ENCODE results near the gene LRRC4B. TPM values are rescaled to one million over a fixed set of nuclear protein-coding genes. Genes with fewer than 3 reads are reported as not detected.

Gene LRRC4B
- total and polyA plus RNA-seq, 2 of the 13 experiments (the other 11 are each of a cell fraction or from before 2014, with no cell fraction given), result not detected

DNA sequence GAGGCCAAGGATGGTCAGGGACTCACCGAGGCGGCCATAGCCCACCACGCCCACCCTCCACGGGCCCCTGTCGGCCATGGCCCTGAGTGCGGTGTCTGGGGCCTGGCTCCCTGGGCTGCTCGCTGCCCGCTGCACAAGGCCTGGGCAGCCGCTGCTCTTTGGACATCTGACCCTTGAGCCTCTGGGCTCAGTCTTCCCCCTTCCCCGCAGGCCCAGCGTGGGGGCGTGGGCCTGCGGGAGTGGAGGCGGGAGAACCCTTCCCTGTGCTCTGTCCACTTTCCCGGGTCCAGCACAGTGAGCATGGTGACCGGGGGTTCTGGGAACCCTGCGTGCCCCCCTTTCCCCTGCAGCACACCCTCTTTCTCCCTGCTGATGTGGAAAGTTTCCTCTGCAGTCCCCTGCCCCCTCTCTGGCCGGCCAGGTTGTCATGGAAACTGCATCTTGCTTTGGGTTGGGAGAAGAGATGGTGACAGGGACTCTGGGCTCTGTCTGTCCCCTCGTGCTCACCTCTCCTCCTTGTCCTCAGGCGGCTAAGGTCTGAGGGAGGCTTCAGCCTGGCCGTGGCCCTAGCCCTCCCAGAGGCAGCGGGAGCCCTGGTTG is 54.4 kb downstream of the LRRC4B start, which contains the start of gene ASPDH (continued):
- TF ChIP-seq MAF1 (CRISPR knock-in tag; IDR thresholded peaks at IDR 0.05; ENCODE audit: borderline replicate concordance) (no peak), TOPORS (CRISPR knock-in tag; IDR thresholded peaks at IDR 0.05) (no peak), PAX8 (CRISPR knock-in tag; IDR thresholded peaks at IDR 0.05; ENCODE audit: borderline replicate concordance) (no peak), NFKB2 (CRISPR knock-in tag; IDR thresholded peaks at IDR 0.05; ENCODE audit: borderline replicate concordance) (no peak), STAG1 (CRISPR knock-in tag; IDR thresholded peaks at IDR 0.05) (no peak), TAF1 (CRISPR knock-in tag; IDR thresholded peaks at IDR 0.05) (0 out of 2 replicates have a peak, but pooled peaks have one; percentile 23), GTF2F1 (IDR thresholded peaks at IDR 0.05; ENCODE audit: low read length) (no peak), ZNF12 (CRISPR knock-in tag; IDR thresholded peaks at IDR 0.05) (no peak), ZNF124 (CRISPR knock-in tag; IDR thresholded peaks at IDR 0.05) (0 out of 2 replicates have a peak, but pooled peaks have one; percentile 44), JARID2 (CRISPR knock-in tag; IDR thresholded peaks at IDR 0.05; ENCODE audit: insufficient replicate concordance) (no peak), MATR3 (CRISPR knock-in tag; IDR thresholded peaks at IDR 0.05) (no peak), ZNF746 (CRISPR knock-in tag; IDR thresholded peaks at IDR 0.05) (no peak), ZBTB7A (CRISPR knock-in tag; IDR thresholded peaks at IDR 0.05) (no peak), DPF2 (CRISPR knock-in tag; IDR thresholded peaks at IDR 0.05; ENCODE audit: borderline replicate concordance, low read depth) (0 out of 2 replicates have a peak, but pooled peaks have one; percentile 28), YY1 (IDR thresholded peaks at IDR 0.05; ENCODE audit: insufficient read depth, insufficient replicate concordance, low read depth, low read length) (peak; percentile 42), EED (CRISPR knock-in tag; IDR thresholded peaks at IDR 0.05) (no peak), ZEB1 (IDR thresholded peaks at IDR 0.05; ENCODE audit: insufficient replicate concordance, low read depth) (no peak)
- TF ChIP-seq, protein P1, sequence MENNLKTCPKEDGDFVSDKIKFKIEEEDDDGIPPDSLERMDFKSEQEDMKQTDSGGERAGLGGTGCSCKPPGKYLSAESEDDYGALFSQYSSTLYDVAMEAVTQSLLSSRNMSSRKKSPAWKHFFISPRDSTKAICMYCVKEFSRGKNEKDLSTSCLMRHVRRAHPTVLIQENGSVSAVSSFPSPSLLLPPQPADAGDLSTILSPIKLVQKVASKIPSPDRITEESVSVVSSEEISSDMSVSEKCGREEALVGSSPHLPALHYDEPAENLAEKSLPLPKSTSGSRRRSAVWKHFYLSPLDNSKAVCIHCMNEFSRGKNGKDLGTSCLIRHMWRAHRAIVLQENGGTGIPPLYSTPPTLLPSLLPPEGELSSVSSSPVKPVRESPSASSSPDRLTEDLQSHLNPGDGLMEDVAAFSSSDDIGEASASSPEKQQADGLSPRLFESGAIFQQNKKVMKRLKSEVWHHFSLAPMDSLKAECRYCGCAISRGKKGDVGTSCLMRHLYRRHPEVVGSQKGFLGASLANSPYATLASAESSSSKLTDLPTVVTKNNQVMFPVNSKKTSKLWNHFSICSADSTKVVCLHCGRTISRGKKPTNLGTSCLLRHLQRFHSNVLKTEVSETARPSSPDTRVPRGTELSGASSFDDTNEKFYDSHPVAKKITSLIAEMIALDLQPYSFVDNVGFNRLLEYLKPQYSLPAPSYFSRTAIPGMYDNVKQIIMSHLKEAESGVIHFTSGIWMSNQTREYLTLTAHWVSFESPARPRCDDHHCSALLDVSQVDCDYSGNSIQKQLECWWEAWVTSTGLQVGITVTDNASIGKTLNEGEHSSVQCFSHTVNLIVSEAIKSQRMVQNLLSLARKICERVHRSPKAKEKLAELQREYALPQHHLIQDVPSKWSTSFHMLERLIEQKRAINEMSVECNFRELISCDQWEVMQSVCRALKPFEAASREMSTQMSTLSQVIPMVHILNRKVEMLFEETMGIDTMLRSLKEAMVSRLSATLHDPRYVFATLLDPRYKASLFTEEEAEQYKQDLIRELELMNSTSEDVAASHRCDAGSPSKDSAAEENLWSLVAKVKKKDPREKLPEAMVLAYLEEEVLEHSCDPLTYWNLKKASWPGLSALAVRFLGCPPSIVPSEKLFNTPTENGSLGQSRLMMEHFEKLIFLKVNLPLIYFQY (CRISPR knock-in tag; IDR thresholded peaks at IDR 0.05; ENCODE audit: borderline replicate concordance), result no peak
- TF ChIP-seq, protein P2, sequence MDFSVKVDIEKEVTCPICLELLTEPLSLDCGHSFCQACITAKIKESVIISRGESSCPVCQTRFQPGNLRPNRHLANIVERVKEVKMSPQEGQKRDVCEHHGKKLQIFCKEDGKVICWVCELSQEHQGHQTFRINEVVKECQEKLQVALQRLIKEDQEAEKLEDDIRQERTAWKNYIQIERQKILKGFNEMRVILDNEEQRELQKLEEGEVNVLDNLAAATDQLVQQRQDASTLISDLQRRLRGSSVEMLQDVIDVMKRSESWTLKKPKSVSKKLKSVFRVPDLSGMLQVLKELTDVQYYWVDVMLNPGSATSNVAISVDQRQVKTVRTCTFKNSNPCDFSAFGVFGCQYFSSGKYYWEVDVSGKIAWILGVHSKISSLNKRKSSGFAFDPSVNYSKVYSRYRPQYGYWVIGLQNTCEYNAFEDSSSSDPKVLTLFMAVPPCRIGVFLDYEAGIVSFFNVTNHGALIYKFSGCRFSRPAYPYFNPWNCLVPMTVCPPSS (IDR thresholded peaks at IDR 0.05), result no peak
- TF ChIP-seq, protein P3, sequence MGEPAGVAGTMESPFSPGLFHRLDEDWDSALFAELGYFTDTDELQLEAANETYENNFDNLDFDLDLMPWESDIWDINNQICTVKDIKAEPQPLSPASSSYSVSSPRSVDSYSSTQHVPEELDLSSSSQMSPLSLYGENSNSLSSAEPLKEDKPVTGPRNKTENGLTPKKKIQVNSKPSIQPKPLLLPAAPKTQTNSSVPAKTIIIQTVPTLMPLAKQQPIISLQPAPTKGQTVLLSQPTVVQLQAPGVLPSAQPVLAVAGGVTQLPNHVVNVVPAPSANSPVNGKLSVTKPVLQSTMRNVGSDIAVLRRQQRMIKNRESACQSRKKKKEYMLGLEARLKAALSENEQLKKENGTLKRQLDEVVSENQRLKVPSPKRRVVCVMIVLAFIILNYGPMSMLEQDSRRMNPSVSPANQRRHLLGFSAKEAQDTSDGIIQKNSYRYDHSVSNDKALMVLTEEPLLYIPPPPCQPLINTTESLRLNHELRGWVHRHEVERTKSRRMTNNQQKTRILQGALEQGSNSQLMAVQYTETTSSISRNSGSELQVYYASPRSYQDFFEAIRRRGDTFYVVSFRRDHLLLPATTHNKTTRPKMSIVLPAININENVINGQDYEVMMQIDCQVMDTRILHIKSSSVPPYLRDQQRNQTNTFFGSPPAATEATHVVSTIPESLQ (CRISPR knock-in tag; conservative IDR thresholded peaks at IDR 0.05), result no peak
- TF ChIP-seq, protein P4, sequence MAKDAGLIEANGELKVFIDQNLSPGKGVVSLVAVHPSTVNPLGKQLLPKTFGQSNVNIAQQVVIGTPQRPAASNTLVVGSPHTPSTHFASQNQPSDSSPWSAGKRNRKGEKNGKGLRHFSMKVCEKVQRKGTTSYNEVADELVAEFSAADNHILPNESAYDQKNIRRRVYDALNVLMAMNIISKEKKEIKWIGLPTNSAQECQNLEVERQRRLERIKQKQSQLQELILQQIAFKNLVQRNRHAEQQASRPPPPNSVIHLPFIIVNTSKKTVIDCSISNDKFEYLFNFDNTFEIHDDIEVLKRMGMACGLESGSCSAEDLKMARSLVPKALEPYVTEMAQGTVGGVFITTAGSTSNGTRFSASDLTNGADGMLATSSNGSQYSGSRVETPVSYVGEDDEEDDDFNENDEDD (CRISPR knock-in tag; IDR thresholded peaks at IDR 0.05; ENCODE audit: borderline replicate concordance), result peak; percentile 22; the same call in 1 of the 2 replicates

All from HepG2 (cell line).